Measurements from ENCODE around the gene AOC2. TPM values are rescaled to one million over a fixed set of nuclear protein-coding genes. Genes with fewer than 3 reads are reported as not detected.
"Not testable (repeated sequence)": the region's sequence is repeated elsewhere in the genome, so short reads cannot be mapped to it uniquely, and the experiment has no call there.

The AOC2 gene
- total and polyA plus RNA-seq, 7 experiments from 2014 or later = 3.0 to 3.5 (median 3.2) TPM; not detected in 2

- no peak overlapping the region for H3K4me3 ChIP-seq (ENCODE audit: low read length)
- CTCF ChIA-PET = interaction anchor here (0.6 kb wide), 1 partner anchor 433 kb away, joined by 4 read pairs; no protein-coding TSS in a partner anchor
- no peak overlapping the region for H3K27ac Mint-ChIP-seq
- ATAC-seq (no peak), DNase-seq (no peak)
- peaks cover 6 to 20% (median 12%) of the 10 kb centered on the region in 5 donors for H3K27me3 Mint-ChIP-seq
- intact Hi-C loops (cut with micrococcal nuclease) = no loop called here
- H3K4me1 ChIP-seq (ENCODE audit: control insufficient read depth in 2 of 2, insufficient read depth in 2 of 2, low read length in 2 of 2) = no peaks in the 10 kb centered on the region
- no peak overlapping the region for H3K4me3 Mint-ChIP-seq
- H3K9me3 ChIP-seq (ENCODE audit: control insufficient read depth in 2 of 3, low read length in 3 of 3) = no peaks in the 10 kb centered on the region
- peaks cover 0 to 3% (median 0%) of the 10 kb centered on the region in 11 donors for H3K9me3 Mint-ChIP-seq
- H3K36me3 ChIP-seq (ENCODE audit: control insufficient read depth in 2 of 3, insufficient read depth in 3 of 3, low read length in 3 of 3) = no peaks in the 10 kb centered on the region
- no peaks in the 10 kb centered on the region for H3K4me1 Mint-ChIP-seq
- H3K27me3 ChIP-seq (ENCODE audit: control insufficient read depth in 2 of 2, insufficient read depth in 2 of 2, low read length in 2 of 2) = no peaks in the 10 kb centered on the region
- no peak overlapping the region for H3K27ac ChIP-seq (ENCODE audit: low read depth, low read length)
- POLR2A ChIA-PET = no interaction called here
- H3K36me3 Mint-ChIP-seq = peaks cover 0 to 4% (median 0%) of the 10 kb centered on the region in 5 donors
Measured at GRCh38 chr17:42877037-42877436, 32.7 kb downstream of the AOC2 start.

- Histone ChIP-seq H3K4me1 (ENCODE audit: control insufficient read depth in 2 of 2, insufficient read depth in 2 of 2, low read length in 2 of 2) (no peaks in the 10 kb centered on the region), H3K27ac (ENCODE audit: low read depth, low read length) (no peak overlapping the region), H3K9me3 (ENCODE audit: control insufficient read depth in 2 of 3, low read length in 3 of 3) (no peaks in the 10 kb centered on the region), H3K27me3 (ENCODE audit: control insufficient read depth in 2 of 2, insufficient read depth in 2 of 2, low read length in 2 of 2) (no peaks in the 10 kb centered on the region), H3K36me3 (ENCODE audit: control insufficient read depth in 2 of 3, insufficient read depth in 3 of 3, low read length in 3 of 3) (no peaks in the 10 kb centered on the region), H3K4me3 (ENCODE audit: low read length) (no peak overlapping the region)
- H3K36me3 Mint-ChIP-seq = peaks cover 0 to 4% (median 0%) of the 10 kb centered on the region in 5 donors
- CTCF ChIA-PET = no interaction called here
- H3K4me1 Mint-ChIP-seq = no peaks in the 10 kb centered on the region
- no peak overlapping the region for H3K4me3 Mint-ChIP-seq
- no peak for ATAC-seq
- H3K9me3 Mint-ChIP-seq = no peaks in the 10 kb centered on the region
- no peak overlapping the region for H3K27ac Mint-ChIP-seq
- H3K27me3 Mint-ChIP-seq = peaks cover 4 to 20% (median 12%) of the 10 kb centered on the region in 5 donors
- DNase-seq = no peak
- intact Hi-C loops (cut with micrococcal nuclease) = no loop called here
- POLR2A ChIA-PET = no interaction called here
Measured at GRCh38 chr17:42878123-42878880, 33.9 kb downstream of the AOC2 start.

GRCh38 chr17:42878924-42879595 is 34.7 kb downstream of the AOC2 start:
- CTCF ChIA-PET = no interaction called here
- intact Hi-C loops (cut with micrococcal nuclease) = no loop called here
- no peaks in the 10 kb centered on the region for H3K9me3 Mint-ChIP-seq
- no peak for DNase-seq
- H3K9me3 ChIP-seq (ENCODE audit: control insufficient read depth in 2 of 3, low read length in 3 of 3) = no peaks in the 10 kb centered on the region
- no peak overlapping the region for H3K27ac ChIP-seq (ENCODE audit: low read depth, low read length)
- H3K4me1 ChIP-seq (ENCODE audit: control insufficient read depth in 2 of 2, insufficient read depth in 2 of 2, low read length in 2 of 2) = no peaks in the 10 kb centered on the region
- H3K4me3 Mint-ChIP-seq = no peak overlapping the region
- peaks cover 0 to 4% (median 0%) of the 10 kb centered on the region in 5 donors for H3K36me3 Mint-ChIP-seq
- H3K27ac Mint-ChIP-seq = no peak overlapping the region
- no peak for ATAC-seq
- H3K4me1 Mint-ChIP-seq = no peaks in the 10 kb centered on the region
- H3K27me3 ChIP-seq (ENCODE audit: control insufficient read depth in 2 of 2, insufficient read depth in 2 of 2, low read length in 2 of 2) = no peaks in the 10 kb centered on the region
- POLR2A ChIA-PET = no interaction called here
- no peaks in the 10 kb centered on the region for H3K36me3 ChIP-seq (ENCODE audit: control insufficient read depth in 2 of 3, insufficient read depth in 3 of 3, low read length in 3 of 3)
- peaks cover 3 to 20% (median 12%) of the 10 kb centered on the region in 5 donors for H3K27me3 Mint-ChIP-seq
- H3K4me3 ChIP-seq (ENCODE audit: low read length) = no peak overlapping the region

GRCh38 chr17:42879596-42879985 is 35.2 kb downstream of the AOC2 start:
- H3K4me1 Mint-ChIP-seq = no peaks in the 10 kb centered on the region
- POLR2A ChIA-PET = no interaction called here

GRCh38 chr17:42880776-42881310 is 36.5 kb downstream of the AOC2 start:
- H3K9me3 ChIP-seq (ENCODE audit: control insufficient read depth in 2 of 3, low read length in 3 of 3) = no peaks in the 10 kb centered on the region
- Mint-ChIP-seq H3K4me1 (no peaks in the 10 kb centered on the region), H3K27me3 (peaks cover 3 to 20% (median 12%) of the 10 kb centered on the region in 5 donors), H3K27ac (no peak overlapping the region), H3K9me3 (no peaks in the 10 kb centered on the region), H3K36me3 (no peaks in the 10 kb centered on the region), H3K4me3 (no peak overlapping the region)
- no peaks in the 10 kb centered on the region for H3K27me3 ChIP-seq (ENCODE audit: control insufficient read depth in 2 of 2, insufficient read depth in 2 of 2, low read length in 2 of 2)
- intact Hi-C loops (cut with micrococcal nuclease) = no loop called here
- no peak overlapping the region for H3K27ac ChIP-seq (ENCODE audit: low read depth, low read length)
- H3K4me1 ChIP-seq (ENCODE audit: control insufficient read depth in 2 of 2, insufficient read depth in 2 of 2, low read length in 2 of 2) = no peaks in the 10 kb centered on the region
- DNase-seq (no peak), ATAC-seq (no peak)
- ChIA-PET POLR2A (no interaction called here), CTCF (no interaction called here)
- H3K4me3 ChIP-seq (ENCODE audit: low read length) = no peak overlapping the region
- no peaks in the 10 kb centered on the region for H3K36me3 ChIP-seq (ENCODE audit: control insufficient read depth in 2 of 3, insufficient read depth in 3 of 3, low read length in 3 of 3)

More at GRCh38 chr17:42879596-42879985, 35.2 kb downstream of the AOC2 start:
- no peak for DNase-seq
- CTCF ChIA-PET = no interaction called here
- H3K27me3 Mint-ChIP-seq = peaks cover 3 to 20% (median 12%) of the 10 kb centered on the region in 5 donors
- H3K4me3 ChIP-seq (ENCODE audit: low read length) = no peak overlapping the region
- intact Hi-C loops (cut with micrococcal nuclease) = no loop called here
- H3K4me1 ChIP-seq (ENCODE audit: control insufficient read depth in 2 of 2, insufficient read depth in 2 of 2, low read length in 2 of 2) = no peaks in the 10 kb centered on the region
- no peaks in the 10 kb centered on the region for H3K9me3 ChIP-seq (ENCODE audit: control insufficient read depth in 2 of 3, low read length in 3 of 3)
- no peak overlapping the region for H3K27ac Mint-ChIP-seq
- no peak overlapping the region for H3K4me3 Mint-ChIP-seq
- ATAC-seq = no peak
- peaks cover 0 to 4% (median 0%) of the 10 kb centered on the region in 5 donors for H3K36me3 Mint-ChIP-seq
- no peaks in the 10 kb centered on the region for H3K9me3 Mint-ChIP-seq
- no peaks in the 10 kb centered on the region for H3K27me3 ChIP-seq (ENCODE audit: control insufficient read depth in 2 of 2, insufficient read depth in 2 of 2, low read length in 2 of 2)
- no peak overlapping the region for H3K27ac ChIP-seq (ENCODE audit: low read depth, low read length)
- no peaks in the 10 kb centered on the region for H3K36me3 ChIP-seq (ENCODE audit: control insufficient read depth in 2 of 3, insufficient read depth in 3 of 3, low read length in 3 of 3)

GRCh38 chr17:42881706-42882105 is 37.3 kb downstream of the AOC2 start:
- H3K4me1 Mint-ChIP-seq; H3K27ac Mint-ChIP-seq; ATAC-seq; intact Hi-C loops (cut with micrococcal nuclease); H3K36me3 ChIP-seq (ENCODE audit: control insufficient read depth in 2 of 3, insufficient read depth in 3 of 3, low read length in 3 of 3); DNase-seq; H3K4me3 Mint-ChIP-seq; POLR2A ChIA-PET; H3K4me3 ChIP-seq (ENCODE audit: low read length); H3K27ac ChIP-seq (ENCODE audit: low read depth, low read length); H3K4me1 ChIP-seq (ENCODE audit: control insufficient read depth in 2 of 2, insufficient read depth in 2 of 2, low read length in 2 of 2); H3K9me3 ChIP-seq (ENCODE audit: control insufficient read depth in 2 of 3, low read length in 3 of 3); H3K36me3 Mint-ChIP-seq; CTCF ChIA-PET; H3K9me3 Mint-ChIP-seq; H3K27me3 ChIP-seq (ENCODE audit: control insufficient read depth in 2 of 2, insufficient read depth in 2 of 2, low read length in 2 of 2): not testable (repeated sequence)
- H3K27me3 Mint-ChIP-seq = peaks cover 7 to 20% (median 12%) of the 10 kb centered on the region in 5 donors

All from naive thymus-derived CD4-positive, alpha-beta T cell (primary cell).